CD14-positive monocyte (primary cell): ENCODE results near the gene ATP8B3. TPM values are rescaled to one million over a fixed set of nuclear protein-coding genes. Genes with fewer than 3 reads are reported as not detected.

Experiments
- DNase-seq, 3 donors: peaks; one replicate each; pipeline ENCODE4 v3.0.0-alpha.2; 2011 to 2022
- H2AFZ ChIP-seq: 2 replicates; pipeline ENCODE4 v1.6.0; 2012; ENCODE audit warnings: mild to moderate bottlenecking, low read depth, low read length, inconsistent platforms; ENCODE audit not compliant: insufficient read depth, poor library complexity, severe bottlenecking
- H3K27ac ChIP-seq, 2 donors: 1 replicate in 1 of 2; 2 replicates in 1 of 2; pipeline ENCODE4 v1.5.1; 2012 to 2013; ENCODE audit warnings: low read length in 2 of 2, control low read depth in 1 of 2, inconsistent platforms in 1 of 2, low read depth in 1 of 2, mild to moderate bottlenecking in 1 of 2
- H3K27me3 ChIP-seq, 2 donors: one replicate each; pipeline versions ENCODE4 v1.6.0 to v1.6.1; 2011 to 2013; ENCODE audit warnings: low read length in 2 of 2; ENCODE audit not compliant: control insufficient read depth in 2 of 2, insufficient read depth in 2 of 2
- H3K36me3 ChIP-seq, 2 donors: replicated peaks in 1 of 2; 1 replicate in 1 of 2; 2 replicates in 1 of 2; pipeline versions ENCODE4 v1.5.1 to v1.6.1; 2012 to 2013; ENCODE audit warnings: low read length in 2 of 2, control low read depth in 1 of 2, inconsistent platforms in 1 of 2, mild to moderate bottlenecking in 1 of 2; ENCODE audit not compliant: insufficient read depth in 2 of 2, control insufficient read depth in 1 of 2
- H3K4me1 ChIP-seq, 2 donors: 1 replicate in 1 of 2; 2 replicates in 1 of 2; pipeline versions ENCODE4 v1.5.1 to v1.6.1; 2012 to 2013; ENCODE audit warnings: low read length in 2 of 2, control low read depth in 1 of 2, inconsistent platforms in 1 of 2, mild to moderate bottlenecking in 1 of 2, moderate library complexity in 1 of 2; ENCODE audit not compliant: insufficient read depth in 2 of 2, control insufficient read depth in 1 of 2
- H3K4me2 ChIP-seq: replicated peaks from 2 replicates; pipeline ENCODE3; 2012; ENCODE audit warnings: low read length, moderate library complexity, mild to moderate bottlenecking; ENCODE audit not compliant: poor library complexity, severe bottlenecking; ENCODE audit errors: extremely low read depth
- H3K4me3 ChIP-seq, 3 experiments: fragments of 200-600 bp in 1 of 3; sonication (generic) in 1 of 3; replicated peaks in 1 of 3; 1 replicate in 2 of 3; 2 replicates in 1 of 3; pipeline ENCODE4 v1.5.1; 2011 to 2013; ENCODE audit warnings: low read length in 3 of 3, mild to moderate bottlenecking in 3 of 3, control low read depth in 2 of 3, low read depth in 2 of 3, inconsistent platforms in 1 of 3, moderate library complexity in 1 of 3
- H3K79me2 ChIP-seq: 2 replicates; pipeline ENCODE4 v1.6.0; 2012; ENCODE audit warnings: mild to moderate bottlenecking, control low read depth, inconsistent platforms, low read length, moderate library complexity; ENCODE audit not compliant: insufficient read depth
- H3K9ac ChIP-seq: 2 replicates; pipeline ENCODE4 v1.6.0; 2017; ENCODE audit warnings: low read length, mild to moderate bottlenecking; ENCODE audit not compliant: insufficient read depth, poor library complexity, severe bottlenecking
- H3K9me3 ChIP-seq, 2 donors: replicated peaks in 1 of 2; 1 replicate in 1 of 2; 2 replicates in 1 of 2; pipeline versions ENCODE4 v1.5.1 to v1.6.1; 2012 to 2013; ENCODE audit warnings: low read length in 2 of 2, control low read depth in 1 of 2; ENCODE audit not compliant: control insufficient read depth in 1 of 2, insufficient read depth in 1 of 2
- H4K20me1 ChIP-seq: 2 replicates; pipeline ENCODE4 v1.6.0; 2012; ENCODE audit warnings: mild to moderate bottlenecking, low read length, control low read depth, moderate library complexity; ENCODE audit not compliant: insufficient read depth
- H3K27ac Mint-ChIP-seq, 7 donors: one replicate each; pipeline ENCODE4 v1.8.0; 2020; ENCODE audit warnings: mild to moderate bottlenecking in 7 of 7, mixed read lengths in 7 of 7, moderate library complexity in 6 of 7, inconsistent platforms in 2 of 7
- H3K27me3 Mint-ChIP-seq, 3 donors: one replicate each; pipeline ENCODE4 v1.8.0; 2021 to 2022; ENCODE audit warnings: low read depth in 3 of 3, mild to moderate bottlenecking in 3 of 3, mixed read lengths in 3 of 3, moderate library complexity in 3 of 3, inconsistent platforms in 1 of 3
- H3K36me3 Mint-ChIP-seq, 2 donors: one replicate each; pipeline ENCODE4 v1.8.0; 2020; ENCODE audit warnings: mixed read lengths in 2 of 2, inconsistent platforms in 1 of 2, mild to moderate bottlenecking in 1 of 2
- H3K4me1 Mint-ChIP-seq: one replicate; pipeline ENCODE4 v1.8.0; 2020; ENCODE audit warnings: mild to moderate bottlenecking, mixed read lengths
- H3K4me3 Mint-ChIP-seq, 2 donors: one replicate each; pipeline ENCODE4 v1.8.0; 2020; ENCODE audit warnings: mild to moderate bottlenecking in 2 of 2, mixed read lengths in 2 of 2, moderate library complexity in 1 of 2
- H3K9me3 Mint-ChIP-seq, 7 donors: one replicate each; pipeline ENCODE4 v1.8.0; 2020 to 2022; ENCODE audit warnings: mixed read lengths in 7 of 7, mild to moderate bottlenecking in 6 of 7, moderate library complexity in 6 of 7, inconsistent platforms in 2 of 7
- CTCF ChIP-seq: fragments of 200-600 bp; IDR thresholded peaks from one replicate; pipeline ENCODE4 v1.8.0; 2022; ENCODE audit warnings: antibody characterized with exemption, mild to moderate bottlenecking
- WGBS: methylation state at CpG from one replicate; pipeline ENCODE4 v1.1.5; 2013; ENCODE audit warnings: missing lambda C conversion rate; ENCODE audit not compliant: insufficient coverage; 5-methylcytosine and 5-hydroxymethylcytosine counted together
- intact Hi-C, 2 donors: fragments of 100-400 bp; cut with micrococcal nuclease; formaldehyde crosslinking; loops; one replicate each; pipeline versions ENCODE4 v1.15.0 to v1.15.1; 2023
- polyA plus RNA-seq, 3 donors: library from polyadenylated mRNA; depleted of rRNA in 1 of 3; unstranded in 2 of 3; stranded (reverse) in 1 of 3; fragments of 300-500 nt in 2 of 3; fragments of >200 nt in 1 of 3; fragmentation: Illumina TruSeq in 2 of 3; gene quantifications; 1 replicate in 2 of 3; 2 replicates in 1 of 3; pipeline ENCODE4 v1.2.3, GENCODE V29; 2012 to 2021

The ATP8B3 gene
- polyA plus RNA-seq, 3 donors: 1.6 to 8.2 (median 1.8) TPM

- no peak overlapping the region for H2AFZ ChIP-seq
- no peak overlapping the region for H3K27ac ChIP-seq
- H3K9me3 ChIP-seq: no peaks in the 10 kb centered on the region
- peaks cover 84% of the 10 kb centered on the region for H4K20me1 ChIP-seq
- no peaks in the 10 kb centered on the region for H3K9me3 Mint-ChIP-seq
- H3K4me2 ChIP-seq: no peak overlapping the region
- no peak overlapping the region for H3K4me3 Mint-ChIP-seq
- peaks cover 9% of the 10 kb centered on the region for H3K79me2 ChIP-seq
- peaks cover 0 to 1% (median 0%) of the 10 kb centered on the region in 3 donors for H3K27me3 Mint-ChIP-seq
- no peaks in the 10 kb centered on the region for H3K27me3 ChIP-seq
- peaks cover 73 to 88% of the 10 kb centered on the region in 2 donors for H3K36me3 ChIP-seq
- H3K4me1 ChIP-seq: no peaks in the 10 kb centered on the region
- 97% methylated on average over 36 of the region's 36 CpGs for WGBS
- no peak overlapping the region for H3K9ac ChIP-seq
- H3K4me3 ChIP-seq: no peak overlapping the region
- DNase-seq: no peak
- H3K27ac Mint-ChIP-seq: no peak overlapping the region
- peaks cover 36 to 67% of the 10 kb centered on the region in 2 donors for H3K36me3 Mint-ChIP-seq
- no peak for TF ChIP-seq CTCF
- intact Hi-C loops: no loop called here
- H3K4me1 Mint-ChIP-seq: no peaks in the 10 kb centered on the region
Observed at GRCh38 chr19:1823539-1824251, 11.6 kb upstream of the ATP8B3 start.

- no peak overlapping the region for H3K4me3 ChIP-seq
- H3K4me1 Mint-ChIP-seq: no peaks in the 10 kb centered on the region
- H3K27ac Mint-ChIP-seq: no peak overlapping the region
- H3K9ac ChIP-seq: no peak overlapping the region
- peaks cover 77% of the 10 kb centered on the region for H4K20me1 ChIP-seq
- no peak for TF ChIP-seq CTCF
- no peak for DNase-seq
- H3K27me3 ChIP-seq: no peaks in the 10 kb centered on the region
- H3K4me3 Mint-ChIP-seq: no peak overlapping the region
- H3K27ac ChIP-seq: no peak overlapping the region
- H3K36me3 ChIP-seq: peaks cover 75 to 88% of the 10 kb centered on the region in 2 donors
- no peaks in the 10 kb centered on the region for H3K9me3 ChIP-seq
- peaks cover 9% of the 10 kb centered on the region for H3K79me2 ChIP-seq
- H3K4me2 ChIP-seq: no peak overlapping the region
- 100% methylated on average over 3 of the region's 8 CpGs for WGBS
- peaks cover 43 to 73% of the 10 kb centered on the region in 2 donors for H3K36me3 Mint-ChIP-seq
- intact Hi-C loops: no loop called here
- no peaks in the 10 kb centered on the region for H3K9me3 Mint-ChIP-seq
- no peaks in the 10 kb centered on the region for H3K4me1 ChIP-seq
- no peak overlapping the region for H2AFZ ChIP-seq
- peaks cover 0 to 1% (median 0%) of the 10 kb centered on the region in 3 donors for H3K27me3 Mint-ChIP-seq
Observed at GRCh38 chr19:1823020-1823419, 10.9 kb upstream of the ATP8B3 start.
